Endothelial cell of umbilical vein (primary cell): ENCODE results near the gene ACD.

Experiments
- CTCF ChIP-seq, 2 donors: IDR thresholded peaks; 1 replicate in 1 of 2; 2 replicates in 1 of 2; pipeline ENCODE4 v1.5.1; 2011; ENCODE audit warnings: low read length in 2 of 2, mild to moderate bottlenecking in 2 of 2, moderate library complexity in 2 of 2, control low read depth in 1 of 2, inconsistent platforms in 1 of 2, low read depth in 1 of 2; ENCODE audit not compliant: insufficient read depth in 1 of 2; ENCODE audit errors: extremely low read depth in 1 of 2
- EZH2 ChIP-seq: IDR thresholded peaks from 2 replicates; pipeline ENCODE4 v1.6.1; 2012; ENCODE audit warnings: borderline replicate concordance, low read depth, mild to moderate bottlenecking, moderate library complexity, low read length, inconsistent platforms; ENCODE audit not compliant: severe bottlenecking
- JUN ChIP-seq: IDR thresholded peaks from 2 replicates; pipeline ENCODE4 v1.6.1; 2011; ENCODE audit warnings: borderline replicate concordance, low read depth; ENCODE audit not compliant: insufficient read length, insufficient read depth
- MAX ChIP-seq: IDR thresholded peaks from 2 replicates; pipeline ENCODE4 v1.6.1; 2011; ENCODE audit not compliant: insufficient read depth, insufficient read length
- POLR2A ChIP-seq: IDR thresholded peaks from 2 replicates; pipeline ENCODE4 v1.6.1; 2012; ENCODE audit warnings: low read depth, mild to moderate bottlenecking, control low read depth, low read length
- POLR2AphosphoS5 ChIP-seq: IDR thresholded peaks from 2 replicates; pipeline ENCODE4 v1.6.1; 2012; ENCODE audit warnings: low read depth, mild to moderate bottlenecking, control low read depth, low read length, moderate library complexity; ENCODE audit not compliant: insufficient read depth

DNA sequence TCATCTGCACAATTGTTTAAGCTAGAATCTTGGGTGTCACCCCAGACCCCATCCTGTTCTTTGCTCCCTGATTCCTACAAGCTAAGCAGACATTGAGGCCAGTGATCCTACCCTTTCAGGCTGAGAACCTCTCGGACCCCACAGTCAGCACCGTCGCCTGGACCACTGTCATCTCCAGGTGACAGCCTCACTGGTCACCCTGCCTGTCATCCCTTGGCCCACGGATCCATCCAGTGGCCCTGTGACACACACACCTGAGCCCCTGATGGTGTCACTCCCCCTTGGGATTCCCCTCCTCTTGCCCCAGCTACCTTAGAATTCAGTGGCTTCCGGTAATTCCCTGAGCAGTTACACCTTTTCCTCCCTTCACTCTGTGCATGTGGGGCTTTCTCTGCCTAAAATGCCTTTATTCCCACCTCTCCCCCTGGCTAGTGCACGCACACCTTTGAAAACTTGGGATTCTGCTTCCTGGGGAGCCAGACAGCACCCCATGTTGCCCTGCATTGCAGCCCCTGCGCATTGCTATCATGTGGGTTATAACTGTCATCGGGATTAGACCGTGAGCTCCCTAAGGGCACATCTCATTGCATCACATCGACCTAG lies 9.5 kb upstream of the ACD start:
- TF ChIP-seq POLR2A: no peak
- TF ChIP-seq CTCF (IDR thresholded peaks at IDR 0.05; ENCODE audit: extremely low read depth in 1 of 2, insufficient read depth in 1 of 2, low read depth in 1 of 2, low read length in 2 of 2): no peak
- no peak for TF ChIP-seq EZH2
- no peak for TF ChIP-seq JUN
- TF ChIP-seq POLR2AphosphoS5: no peak
- no peak for TF ChIP-seq MAX
